Endodermal cell (in vitro differentiated cells): ENCODE measurements around the gene ADSS1. TPM values are rescaled to one million over a fixed set of nuclear protein-coding genes. Genes with fewer than 3 reads are reported as not detected.

Experiments used
- DNase-seq: peaks from one replicate; pipeline ENCODE4 v3.0.0-alpha.2; 2017
- H3K27ac ChIP-seq: 2 replicates; pipeline ENCODE4 v1.5.1; 2013; ENCODE audit warnings: mild to moderate bottlenecking, low read depth, low read length, moderate library complexity
- H3K27me3 ChIP-seq: 2 replicates; pipeline ENCODE4 v1.6.1; 2013; ENCODE audit warnings: mild to moderate bottlenecking, low read length, moderate library complexity; ENCODE audit not compliant: insufficient read depth, control insufficient read depth, poor library complexity, severe bottlenecking
- H3K36me3 ChIP-seq: 2 replicates; pipeline ENCODE4 v1.7.0; 2013; ENCODE audit warnings: mild to moderate bottlenecking, low read length, moderate library complexity; ENCODE audit not compliant: control insufficient read depth, insufficient read depth
- H3K4me1 ChIP-seq: one replicate; pipeline ENCODE4 v1.7.0; 2013; ENCODE audit warnings: low read length; ENCODE audit not compliant: control insufficient read depth, insufficient read depth
- H3K4me3 ChIP-seq: 2 replicates; pipeline ENCODE4 v1.5.1; 2013; ENCODE audit warnings: mild to moderate bottlenecking, low read length, moderate library complexity
- H3K9ac ChIP-seq: 2 replicates; pipeline ENCODE4 v1.6.1; 2013; ENCODE audit warnings: mild to moderate bottlenecking, low read length, moderate library complexity; ENCODE audit not compliant: poor library complexity, severe bottlenecking; ENCODE audit errors: extremely low read depth
- H3K9me3 ChIP-seq: 2 replicates; pipeline ENCODE4 v1.6.1; 2013; ENCODE audit warnings: mild to moderate bottlenecking, low read length, moderate library complexity; ENCODE audit not compliant: control insufficient read depth
- H3K27ac Mint-ChIP-seq: 2 replicates; pipeline ENCODE4 v1.8.0; 2020; ENCODE audit warnings: mixed read lengths
- H3K27me3 Mint-ChIP-seq: 2 replicates; pipeline ENCODE4 v1.8.0; 2021; ENCODE audit warnings: mild to moderate bottlenecking, mixed read lengths; ENCODE audit not compliant: insufficient read depth
- H3K36me3 Mint-ChIP-seq: 2 replicates; pipeline ENCODE4 v1.8.0; 2020; ENCODE audit warnings: low read depth, mixed read lengths
- H3K4me1 Mint-ChIP-seq: 2 replicates; pipeline ENCODE4 v1.8.0; 2020; ENCODE audit warnings: mixed read lengths
- H3K4me3 Mint-ChIP-seq: 2 replicates; pipeline ENCODE4 v1.8.0; 2020; ENCODE audit warnings: mild to moderate bottlenecking, moderate library complexity, mixed read lengths
- H3K9me3 Mint-ChIP-seq: 2 replicates; pipeline ENCODE4 v1.8.0; 2020; ENCODE audit warnings: mild to moderate bottlenecking, mixed read lengths
- WGBS, 2 experiments: methylation state at CpG; one replicate each; pipeline versions ENCODE4 v1.1.5 to v1.1.7; 2013; ENCODE audit warnings: missing lambda C conversion rate in 2 of 2, mixed read lengths in 1 of 2; ENCODE audit not compliant: insufficient coverage in 1 of 2, insufficient read length in 1 of 2; 5-methylcytosine and 5-hydroxymethylcytosine counted together
- long read RNA-seq, 4 experiments: library from polyadenylated mRNA in 2 of 4; library from RNA in 1 of 4; library from capped mRNA in 1 of 4; stranded (forward) in 3 of 4; unstranded in 1 of 4; transcript quantifications; one replicate each; pipeline ENCODE4 v2.0.0, GENCODE V29; 2020 to 2021; ENCODE audit warnings: inconsistent platforms in 1 of 4
- polyA plus RNA-seq, 2 experiments: library from polyadenylated mRNA; stranded (reverse); fragments of 50-300 nt; gene quantifications; one replicate each; pipeline ENCODE4 v1.2.3, GENCODE V29; 2013
- total RNA-seq, 2 donors: library from RNA; stranded (reverse); fragmentation: NEBNext Ultra II Directional in 1 of 2; extraction: Animal tissue kit (Norgen Biotek cat#: 25700) in 1 of 2; gene quantifications; 2 replicates in 1 of 2; 3 replicates in 1 of 2; pipeline ENCODE4 v1.2.1, GENCODE V29; 2021
- TF ChIP-seq, protein P1 (sequence below): fragments of 200-600 bp; sonication (generic); conservative IDR thresholded peaks from 2 replicates; pipeline ENCODE4 v1.5.0; 2021; ENCODE audit warnings: antibody characterized with exemption, mild to moderate bottlenecking

ADSS1 gene
- total RNA-seq = 10 to 100 TPM; 15.8 to 31.0 TPM
- polyA plus RNA-seq (2013, experiment 1 of 2) = 16.1 TPM
- 14.1 TPM for polyA plus RNA-seq (2013, experiment 2 of 2)
- long read RNA-seq, experiment 1, transcript ADSSL1-201 (13 exons, 1,766 nt) = major isoform, 5 of 9 reads
- long read RNA-seq, experiment 1, partial matches to known transcripts = 2 of 9 reads
- long read RNA-seq, experiment 1, other reads (novel, unspliced or antisense) = 1 of 9 reads
- long read RNA-seq, experiment 2, transcript ADSSL1-201 (13 exons, 1,766 nt) = major isoform, 26 of 37 reads
- long read RNA-seq, experiment 2, partial matches to known transcripts = 1 of 37 reads
- long read RNA-seq, experiment 2, other reads (novel, unspliced or antisense) = 10 of 37 reads
- long read RNA-seq, experiment 3, transcript ADSSL1-201 (13 exons, 1,766 nt) = major isoform, 9 of 12 reads
- long read RNA-seq, experiment 3, partial matches to known transcripts = 1 of 12 reads
- long read RNA-seq, experiment 3, other reads (novel, unspliced or antisense) = 2 of 12 reads
- long read RNA-seq, experiment 4, partial matches to known transcripts = 3 of 4 reads
- long read RNA-seq, experiment 4, other reads (novel, unspliced or antisense) = 0 of 4 reads

DNA sequence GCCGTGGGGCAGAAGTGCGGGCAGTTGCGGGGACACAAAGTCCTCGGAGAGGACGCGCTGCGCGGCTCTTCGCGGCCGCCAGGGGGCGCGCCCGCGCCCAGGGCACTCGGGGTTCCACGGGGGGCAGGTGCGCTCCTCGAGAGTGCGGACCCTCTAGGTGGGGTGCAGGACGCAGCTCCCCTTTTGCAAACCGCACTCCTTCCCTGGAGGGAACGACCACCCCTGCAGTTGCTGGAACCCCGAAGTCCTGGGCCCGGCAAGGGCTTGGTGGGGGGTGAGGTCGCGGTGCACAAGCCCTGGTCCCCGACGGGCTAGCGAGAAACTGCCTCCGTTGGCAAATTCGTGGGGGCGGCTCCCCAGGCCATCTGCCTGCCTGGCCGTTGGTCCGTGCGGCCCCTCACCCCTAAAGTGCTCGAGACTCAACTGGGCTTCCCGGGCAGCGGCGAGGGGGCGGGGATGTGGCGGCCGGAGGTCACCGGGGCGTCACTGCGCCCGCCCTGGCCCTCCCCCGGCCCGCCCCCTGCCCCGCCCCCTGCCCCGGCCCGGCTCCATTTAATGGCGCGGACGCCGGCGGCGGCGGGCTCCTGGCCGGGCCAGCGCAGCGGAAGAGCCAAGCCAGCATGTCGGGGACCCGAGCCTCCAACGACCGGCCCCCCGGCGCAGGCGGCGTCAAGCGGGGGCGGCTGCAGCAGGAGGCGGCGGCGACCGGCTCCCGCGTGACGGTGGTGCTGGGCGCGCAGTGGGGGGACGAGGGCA is at the start of gene ADSS1:
TSS of gene ADSS1 (plus strand) at position 579 of the 756 bp plus-strand sequence. CDS start at position 621, 42 bp downstream.
- WGBS, 2 experiments = 3 to 6% methylated on average over 10 to 81 of the region's 82 CpGs

DNA sequence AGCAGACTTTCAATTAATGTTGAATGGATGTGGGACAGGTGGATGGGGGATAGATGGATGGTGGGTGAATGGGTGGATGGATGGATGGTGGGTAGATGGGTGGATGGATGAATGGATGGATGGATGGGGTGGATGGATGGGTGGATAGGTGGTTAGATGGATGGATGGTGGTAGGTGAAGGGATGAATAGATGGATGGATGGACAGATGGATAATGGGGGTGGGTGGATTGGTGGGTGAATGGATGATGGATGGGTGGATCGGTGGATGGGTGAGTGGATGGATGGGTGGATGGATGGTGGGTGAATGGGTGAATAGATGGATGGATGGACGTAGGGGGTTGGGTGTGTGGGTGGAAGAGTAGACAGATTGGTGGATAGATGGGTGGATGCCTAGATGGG is 48.6 kb upstream of the ADSS1 start:
- TF ChIP-seq, protein P1, sequence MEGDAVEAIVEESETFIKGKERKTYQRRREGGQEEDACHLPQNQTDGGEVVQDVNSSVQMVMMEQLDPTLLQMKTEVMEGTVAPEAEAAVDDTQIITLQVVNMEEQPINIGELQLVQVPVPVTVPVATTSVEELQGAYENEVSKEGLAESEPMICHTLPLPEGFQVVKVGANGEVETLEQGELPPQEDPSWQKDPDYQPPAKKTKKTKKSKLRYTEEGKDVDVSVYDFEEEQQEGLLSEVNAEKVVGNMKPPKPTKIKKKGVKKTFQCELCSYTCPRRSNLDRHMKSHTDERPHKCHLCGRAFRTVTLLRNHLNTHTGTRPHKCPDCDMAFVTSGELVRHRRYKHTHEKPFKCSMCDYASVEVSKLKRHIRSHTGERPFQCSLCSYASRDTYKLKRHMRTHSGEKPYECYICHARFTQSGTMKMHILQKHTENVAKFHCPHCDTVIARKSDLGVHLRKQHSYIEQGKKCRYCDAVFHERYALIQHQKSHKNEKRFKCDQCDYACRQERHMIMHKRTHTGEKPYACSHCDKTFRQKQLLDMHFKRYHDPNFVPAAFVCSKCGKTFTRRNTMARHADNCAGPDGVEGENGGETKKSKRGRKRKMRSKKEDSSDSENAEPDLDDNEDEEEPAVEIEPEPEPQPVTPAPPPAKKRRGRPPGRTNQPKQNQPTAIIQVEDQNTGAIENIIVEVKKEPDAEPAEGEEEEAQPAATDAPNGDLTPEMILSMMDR = no peak
- Mint-ChIP-seq H3K27ac (no peak overlapping the region), H3K4me3 (no peak overlapping the region), H3K36me3 (no peaks in the 10 kb centered on the region), H3K27me3 (peaks cover 4% of the 10 kb centered on the region), H3K4me1 (peaks cover 28% of the 10 kb centered on the region), H3K9me3 (no peaks in the 10 kb centered on the region)
- Histone ChIP-seq H3K9me3 (no peaks in the 10 kb centered on the region), H3K4me3 (no peak overlapping the region), H3K4me1 (peaks cover 18% of the 10 kb centered on the region), H3K36me3 (no peaks in the 10 kb centered on the region), H3K27ac (no peak overlapping the region), H3K27me3 (no peaks in the 10 kb centered on the region), H3K9ac (no peak overlapping the region)
- no peak for DNase-seq
- whole genome bisulfite sequencing, 2 experiments = 92 to 96% methylated on average over 2 of the region's 2 CpGs

More for the DNA sequence above, at the start of gene ADSS1:
- Histone ChIP-seq H3K36me3 (no peaks in the 10 kb centered on the region), H3K27me3 (no peaks in the 10 kb centered on the region), H3K9ac (peak within 1 kb of the TSS; percentile 34), H3K4me3 (peak within 1 kb of the TSS; percentile 80), H3K4me1 (no peaks in the 10 kb centered on the region), H3K27ac (no peak within 1 kb of the TSS), H3K9me3 (no peaks in the 10 kb centered on the region)
- Mint-ChIP-seq H3K27ac (no peak within 1 kb of the TSS), H3K27me3 (peaks cover 9% of the 10 kb centered on the region), H3K9me3 (no peaks in the 10 kb centered on the region), H3K36me3 (peaks cover 10% of the 10 kb centered on the region), H3K4me3 (peak within 1 kb of the TSS; percentile 62), H3K4me1 (peaks cover 4% of the 10 kb centered on the region)
- DNase-seq = peak; percentile 92
- TF ChIP-seq, protein P1 = peak; percentile 100

DNA sequence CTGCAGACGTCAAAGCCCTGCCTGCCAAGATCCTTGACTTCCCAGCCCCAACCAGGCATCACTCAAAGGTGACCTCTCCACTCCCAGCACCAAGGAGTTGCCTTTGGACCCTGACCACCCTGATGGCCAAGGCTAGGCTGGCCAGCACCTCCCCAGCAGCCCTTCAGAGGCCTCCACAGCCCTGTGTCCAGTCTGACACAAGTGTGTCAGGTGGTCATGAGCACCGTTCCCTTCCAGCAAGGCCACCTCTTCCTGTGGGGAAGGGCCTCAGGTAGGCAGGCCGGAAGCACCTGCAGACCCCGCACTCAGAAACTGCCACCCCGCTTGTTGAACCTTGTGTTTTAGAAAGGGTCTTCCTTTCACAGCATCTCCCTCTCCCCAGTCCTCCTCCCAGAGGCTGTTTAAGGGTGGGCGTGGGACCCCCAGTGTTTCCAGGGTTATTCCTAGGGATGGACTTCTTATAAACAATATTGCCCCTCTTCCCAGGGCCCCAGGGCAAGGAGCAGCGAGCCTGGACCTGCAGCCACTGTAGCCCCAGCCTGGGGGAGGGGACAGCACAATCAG is 47.8 kb upstream of the ADSS1 start:
- Mint-ChIP-seq H3K36me3 (no peaks in the 10 kb centered on the region), H3K9me3 (no peaks in the 10 kb centered on the region), H3K27ac (no peak overlapping the region), H3K27me3 (peaks cover 4% of the 10 kb centered on the region), H3K4me3 (peak overlapping the region; percentile 67), H3K4me1 (peaks cover 35% of the 10 kb centered on the region)
- no peak for DNase-seq
- TF ChIP-seq, protein P1 = no peak
- 88 to 98% methylated on average over 5 to 7 of the region's 7 CpGs for WGBS, 2 experiments
- Histone ChIP-seq H3K9me3 (no peaks in the 10 kb centered on the region), H3K4me3 (no peak overlapping the region), H3K4me1 (peaks cover 18% of the 10 kb centered on the region), H3K36me3 (no peaks in the 10 kb centered on the region), H3K9ac (no peak overlapping the region), H3K27ac (no peak overlapping the region), H3K27me3 (no peaks in the 10 kb centered on the region)
